Measurements from ENCODE around the gene PCBP3. TPM values are rescaled to one million over a fixed set of nuclear protein-coding genes. Genes with fewer than 3 reads are reported as not detected.

PCBP3 gene
- total and polyA plus RNA-seq, 2 of the 8 experiments (the other 6 are each of a cell fraction or from before 2014, with no cell fraction given): 3.5 to 6.3 TPM

DNA sequence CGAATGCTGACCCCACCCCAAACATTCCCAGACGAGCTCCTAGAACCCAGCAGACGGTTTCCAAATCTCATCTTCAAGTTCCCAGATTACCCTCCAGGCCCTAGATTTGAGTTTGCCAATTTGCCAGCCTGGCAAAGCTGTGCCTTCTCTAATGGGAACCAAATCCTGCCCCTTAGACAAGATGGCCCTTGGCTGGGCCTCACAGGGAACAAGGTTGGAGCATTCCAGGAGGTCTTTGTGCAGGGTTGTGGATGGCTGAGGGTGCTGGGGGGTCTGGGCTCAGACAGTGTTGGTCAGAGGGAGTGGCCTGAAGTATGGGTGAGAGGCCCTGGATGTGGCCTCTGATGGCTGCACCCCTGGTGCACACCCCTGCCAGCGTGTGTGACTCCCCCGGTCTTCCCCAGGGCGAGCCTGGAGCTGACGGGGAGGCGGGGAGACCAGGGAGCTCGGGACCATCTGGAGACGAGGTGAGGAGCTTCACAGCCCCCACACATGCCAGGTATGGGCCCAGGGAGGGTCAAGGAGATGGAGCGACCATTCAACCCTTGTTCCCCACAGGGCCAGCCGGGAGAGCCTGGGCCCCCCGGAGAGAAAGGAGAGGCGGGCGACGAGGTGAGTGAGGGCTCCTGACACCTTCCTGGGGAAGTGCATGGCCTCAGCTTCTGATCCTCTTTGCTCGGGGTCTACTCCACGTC is 348.2 kb downstream of the PCBP3 start:
- no peak overlapping the region for H3K27ac ChIP-seq (ENCODE audit: low read depth, low read length)
- H3K56ac ChIP-seq (replicated peaks; ENCODE audit: insufficient read length, low read depth, low read length): no peak overlapping the region
- no peak overlapping the region for H2BK5ac ChIP-seq (ENCODE audit: low read depth, low read length)
- ChIA-PET POLR2A (ENCODE audit: partially characterized antibody) (interaction anchor here (1.6 kb wide), 1 partner anchor 18 kb away, joined by 5 read pairs; no protein-coding TSS in a partner anchor), CTCF (ENCODE audit: partially characterized antibody) (interaction anchor here (1.3 kb wide), 1 partner anchor 139 kb away, joined by 3 read pairs; no protein-coding TSS in a partner anchor)
- no peak overlapping the region for H2BK20ac ChIP-seq (ENCODE audit: low read length)
- no peak overlapping the region for H2BK12ac ChIP-seq (ENCODE audit: low read depth, low read length)
- H2AK5ac ChIP-seq (ENCODE audit: low read depth, low read length): no peak overlapping the region
- no peak overlapping the region for H3K4ac ChIP-seq (replicated peaks; ENCODE audit: insufficient read length, low read depth, low read length)
- no peak overlapping the region for H3K14ac ChIP-seq (ENCODE audit: insufficient read length)
- H4K8ac ChIP-seq (ENCODE audit: extremely low read depth, insufficient read depth, low read length): no peak overlapping the region; the same call in 1 of the 2 replicates
- H3K36me3 ChIP-seq (ENCODE audit: control insufficient read depth in 2 of 4, insufficient read depth in 4 of 4, low read length in 3 of 4): peaks cover 4 to 46% (median 11%) of the 10 kb centered on the region in 4 experiments; a peak in 5 of 8 replicates
- no peak overlapping the region for H3K4me3 ChIP-seq (ENCODE audit: extremely low read depth in 1 of 4, insufficient read depth in 2 of 4, low read depth in 3 of 4, low read length in 4 of 4)
- no peaks in the 10 kb centered on the region for H3K27me3 ChIP-seq (replicated peaks in 1 of 4; ENCODE audit: control insufficient read depth in 3 of 4, extremely low read depth in 1 of 4, insufficient read depth in 3 of 4, low read length in 3 of 4)
- H3K9ac ChIP-seq (replicated peaks in 1 of 4; ENCODE audit: extremely low read depth in 1 of 4, low read depth in 3 of 4, low read length in 3 of 4): no peak overlapping the region
- no peaks in the 10 kb centered on the region for H3K23me2 ChIP-seq (ENCODE audit: low read depth, low read length)
- no peak overlapping the region for H2BK15ac ChIP-seq (ENCODE audit: low read length)
- H2AFZ ChIP-seq (ENCODE audit: low read length): no peak overlapping the region
- H4K91ac ChIP-seq (replicated peaks; ENCODE audit: insufficient read length, low read length): no peak overlapping the region
- DNase-seq (ENCODE audit: low read depth in 1 of 2, low spot score in 2 of 2) (no peak), FAIRE-seq (no peak)
- H3K4me2 ChIP-seq (ENCODE audit: insufficient read depth in 1 of 2, low read depth in 2 of 2, low read length in 2 of 2): no peak overlapping the region
- 92% methylated on average over 14 of the region's 18 CpGs; no CpG with 5 or more reads in 1 of the 2 experiments for WGBS, 2 experiments (ENCODE audit: extremely low coverage in 1 of 2, insufficient coverage in 1 of 2, insufficient read length in 1 of 2, insufficient replicate concordance in 2 of 2, low coverage in 1 of 2, low lambda C conversion rate in 2 of 2, missing lambda C conversion rate in 1 of 2)
- no peak overlapping the region for H2BK120ac ChIP-seq (replicated peaks; ENCODE audit: low read depth, low read length)
- no peak overlapping the region for H4K5ac ChIP-seq (ENCODE audit: insufficient read length, low read depth, low read length)
- no peaks in the 10 kb centered on the region for H3K9me3 ChIP-seq (ENCODE audit: insufficient read depth in 2 of 2, low read depth in 1 of 2, low read length in 1 of 2)
- H3K79me1 ChIP-seq (ENCODE audit: low read depth, low read length): no peaks in the 10 kb centered on the region
- H3K79me2 ChIP-seq (ENCODE audit: control insufficient read depth in 1 of 2, insufficient read depth in 2 of 2, low read length in 2 of 2): no peaks in the 10 kb centered on the region
- H3K23ac ChIP-seq (ENCODE audit: insufficient read length): no peak overlapping the region
- H3K18ac ChIP-seq (ENCODE audit: extremely low read depth, low read length): no peak overlapping the region
- peaks cover 0 to 11% of the 10 kb centered on the region in 2 experiments for H4K20me1 ChIP-seq (replicated peaks in 1 of 2; ENCODE audit: control insufficient read depth in 1 of 2, insufficient read depth in 2 of 2, low read length in 2 of 2)
- no peaks in the 10 kb centered on the region for H3K4me1 ChIP-seq (replicated peaks in 1 of 4; ENCODE audit: control insufficient read depth in 3 of 4, insufficient read depth in 4 of 4, low read length in 3 of 4)
- TF ChIP-seq TAF7 (optimal IDR thresholded peaks at IDR 0.05; ENCODE audit: borderline replicate concordance, low read depth, low read length) (no peak), CHD2 (IDR thresholded peaks at IDR 0.05; ENCODE audit: low read length) (no peak), ZNF274 (IDR thresholded peaks at IDR 0.05; ENCODE audit: borderline replicate concordance, extremely low read depth, low read length) (no peak), BCL11A (IDR thresholded peaks at IDR 0.05; ENCODE audit: low read depth in 2 of 2, low read length in 2 of 2) (no peak), CREB1 (IDR thresholded peaks at IDR 0.05) (no peak), CBX8 (IDR thresholded peaks at IDR 0.05; ENCODE audit: borderline replicate concordance, low read depth, low read length) (no peak), SP1 (IDR thresholded peaks at IDR 0.05; ENCODE audit: low read depth, low read length) (no peak), KDM5A (IDR thresholded peaks at IDR 0.05; ENCODE audit: low read length) (no peak), RXRA (IDR thresholded peaks at IDR 0.05; ENCODE audit: insufficient read depth, low read depth, low read length) (no peak), JUN (IDR thresholded peaks at IDR 0.05; ENCODE audit: low read depth, low read length) (no peak), SIRT6 (IDR thresholded peaks at IDR 0.05; ENCODE audit: low read length) (no peak)
- TF ChIP-seq, protein P1, sequence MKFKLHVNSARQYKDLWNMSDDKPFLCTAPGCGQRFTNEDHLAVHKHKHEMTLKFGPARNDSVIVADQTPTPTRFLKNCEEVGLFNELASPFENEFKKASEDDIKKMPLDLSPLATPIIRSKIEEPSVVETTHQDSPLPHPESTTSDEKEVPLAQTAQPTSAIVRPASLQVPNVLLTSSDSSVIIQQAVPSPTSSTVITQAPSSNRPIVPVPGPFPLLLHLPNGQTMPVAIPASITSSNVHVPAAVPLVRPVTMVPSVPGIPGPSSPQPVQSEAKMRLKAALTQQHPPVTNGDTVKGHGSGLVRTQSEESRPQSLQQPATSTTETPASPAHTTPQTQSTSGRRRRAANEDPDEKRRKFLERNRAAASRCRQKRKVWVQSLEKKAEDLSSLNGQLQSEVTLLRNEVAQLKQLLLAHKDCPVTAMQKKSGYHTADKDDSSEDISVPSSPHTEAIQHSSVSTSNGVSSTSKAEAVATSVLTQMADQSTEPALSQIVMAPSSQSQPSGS (IDR thresholded peaks at IDR 0.05; ENCODE audit: low read length): no peak
